OCI-LY3 (cell line): ENCODE data around the gene RELN.

ENCODE experiments used
- EZH2phosphoT487 ChIP-seq: fragments of 200-600 bp; shearing (Covaris generic); IDR thresholded peaks from 2 replicates; pipeline ENCODE4 v1.6.1; 2018; ENCODE audit warnings: antibody characterized with exemption, mixed run types, low read depth
- TF ChIP-seq, protein P1 (sequence below): fragments of 200-600, 300-600 bp; sonication (generic); IDR thresholded peaks from 2 replicates; pipeline ENCODE4 v1.5.1; 2014; ENCODE audit warnings: antibody characterized with exemption, low read length, low read depth

DNA sequence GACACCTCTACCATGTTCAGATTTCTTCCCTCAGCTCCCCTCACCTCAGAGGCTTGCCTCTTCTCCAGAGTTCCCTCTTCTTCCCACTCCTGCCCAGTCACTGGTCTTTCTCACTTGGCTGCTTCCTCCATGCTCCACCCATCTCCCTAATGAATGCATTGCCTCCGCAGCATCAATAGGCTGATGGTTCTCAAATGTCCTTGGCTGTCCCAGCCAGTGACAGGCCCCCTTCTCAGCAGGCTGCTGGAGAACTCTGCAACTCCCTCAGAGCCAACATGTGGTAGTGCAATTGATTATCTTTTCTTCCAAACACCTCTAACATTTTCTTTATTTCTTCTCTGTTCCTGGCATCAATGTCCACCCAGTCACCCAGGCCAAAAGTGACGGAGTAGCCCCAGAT, 218.2 kb downstream of the RELN start:
- TF ChIP-seq, protein P1, sequence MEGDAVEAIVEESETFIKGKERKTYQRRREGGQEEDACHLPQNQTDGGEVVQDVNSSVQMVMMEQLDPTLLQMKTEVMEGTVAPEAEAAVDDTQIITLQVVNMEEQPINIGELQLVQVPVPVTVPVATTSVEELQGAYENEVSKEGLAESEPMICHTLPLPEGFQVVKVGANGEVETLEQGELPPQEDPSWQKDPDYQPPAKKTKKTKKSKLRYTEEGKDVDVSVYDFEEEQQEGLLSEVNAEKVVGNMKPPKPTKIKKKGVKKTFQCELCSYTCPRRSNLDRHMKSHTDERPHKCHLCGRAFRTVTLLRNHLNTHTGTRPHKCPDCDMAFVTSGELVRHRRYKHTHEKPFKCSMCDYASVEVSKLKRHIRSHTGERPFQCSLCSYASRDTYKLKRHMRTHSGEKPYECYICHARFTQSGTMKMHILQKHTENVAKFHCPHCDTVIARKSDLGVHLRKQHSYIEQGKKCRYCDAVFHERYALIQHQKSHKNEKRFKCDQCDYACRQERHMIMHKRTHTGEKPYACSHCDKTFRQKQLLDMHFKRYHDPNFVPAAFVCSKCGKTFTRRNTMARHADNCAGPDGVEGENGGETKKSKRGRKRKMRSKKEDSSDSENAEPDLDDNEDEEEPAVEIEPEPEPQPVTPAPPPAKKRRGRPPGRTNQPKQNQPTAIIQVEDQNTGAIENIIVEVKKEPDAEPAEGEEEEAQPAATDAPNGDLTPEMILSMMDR, result no peak
- TF ChIP-seq EZH2phosphoT487, result no peak
